Measurements from ENCODE around the gene CDH4.

Gene CDH4

DNA sequence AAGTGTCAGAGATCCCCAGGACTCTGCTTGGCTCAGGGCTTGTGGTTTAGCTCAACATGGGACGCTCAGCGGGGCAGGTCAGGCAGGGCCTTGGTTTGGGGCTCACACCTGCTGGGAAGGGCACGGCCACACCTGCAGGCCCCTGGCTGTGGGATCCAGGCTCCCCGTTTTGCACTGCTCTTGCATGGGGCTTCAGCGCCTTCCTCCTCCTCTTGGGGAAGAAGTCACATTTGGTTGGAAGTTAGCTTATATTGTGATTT lies 378.3 kb downstream of the CDH4 start:
- H3K27me3 ChIP-seq (ENCODE audit: insufficient read depth, low read length, poor library complexity): peaks cover 19% of the 10 kb centered on the region
- no peaks in the 10 kb centered on the region for H3K36me3 ChIP-seq (ENCODE audit: insufficient read depth, low read length)
- H3K4me2 ChIP-seq (ENCODE audit: insufficient read depth, low read length): no peak overlapping the region
- no peak overlapping the region for H3K9ac ChIP-seq (ENCODE audit: low read depth, low read length)
- H3K27ac ChIP-seq (ENCODE audit: low read length): no peak overlapping the region
- ATAC-seq (ENCODE audit: insufficient read depth, low read depth): no peak
- H4K20me1 ChIP-seq (ENCODE audit: insufficient read depth, low read length): peaks cover 12% of the 10 kb centered on the region
- H3K79me2 ChIP-seq (ENCODE audit: insufficient read depth, low read length): no peaks in the 10 kb centered on the region
- no peak for DNase-seq
- H3K9me3 ChIP-seq (ENCODE audit: insufficient read depth, low read length, severe bottlenecking): no peaks in the 10 kb centered on the region
- no peaks in the 10 kb centered on the region for H3K4me1 ChIP-seq (ENCODE audit: insufficient read depth, low read length)
- TF ChIP-seq, protein P1, sequence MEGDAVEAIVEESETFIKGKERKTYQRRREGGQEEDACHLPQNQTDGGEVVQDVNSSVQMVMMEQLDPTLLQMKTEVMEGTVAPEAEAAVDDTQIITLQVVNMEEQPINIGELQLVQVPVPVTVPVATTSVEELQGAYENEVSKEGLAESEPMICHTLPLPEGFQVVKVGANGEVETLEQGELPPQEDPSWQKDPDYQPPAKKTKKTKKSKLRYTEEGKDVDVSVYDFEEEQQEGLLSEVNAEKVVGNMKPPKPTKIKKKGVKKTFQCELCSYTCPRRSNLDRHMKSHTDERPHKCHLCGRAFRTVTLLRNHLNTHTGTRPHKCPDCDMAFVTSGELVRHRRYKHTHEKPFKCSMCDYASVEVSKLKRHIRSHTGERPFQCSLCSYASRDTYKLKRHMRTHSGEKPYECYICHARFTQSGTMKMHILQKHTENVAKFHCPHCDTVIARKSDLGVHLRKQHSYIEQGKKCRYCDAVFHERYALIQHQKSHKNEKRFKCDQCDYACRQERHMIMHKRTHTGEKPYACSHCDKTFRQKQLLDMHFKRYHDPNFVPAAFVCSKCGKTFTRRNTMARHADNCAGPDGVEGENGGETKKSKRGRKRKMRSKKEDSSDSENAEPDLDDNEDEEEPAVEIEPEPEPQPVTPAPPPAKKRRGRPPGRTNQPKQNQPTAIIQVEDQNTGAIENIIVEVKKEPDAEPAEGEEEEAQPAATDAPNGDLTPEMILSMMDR (IDR thresholded peaks at IDR 0.05; ENCODE audit: borderline replicate concordance, extremely low read depth, low read length, poor library complexity, severe bottlenecking): no peak
- TF ChIP-seq EZH2 (IDR thresholded peaks at IDR 0.05; ENCODE audit: borderline replicate concordance, low read depth, low read length, severe bottlenecking): no peak
- H2AFZ ChIP-seq (ENCODE audit: low read depth, low read length): no peak overlapping the region
- no peak overlapping the region for H3K4me3 ChIP-seq (ENCODE audit: low read depth in 1 of 2, low read length in 2 of 2)

DNA sequence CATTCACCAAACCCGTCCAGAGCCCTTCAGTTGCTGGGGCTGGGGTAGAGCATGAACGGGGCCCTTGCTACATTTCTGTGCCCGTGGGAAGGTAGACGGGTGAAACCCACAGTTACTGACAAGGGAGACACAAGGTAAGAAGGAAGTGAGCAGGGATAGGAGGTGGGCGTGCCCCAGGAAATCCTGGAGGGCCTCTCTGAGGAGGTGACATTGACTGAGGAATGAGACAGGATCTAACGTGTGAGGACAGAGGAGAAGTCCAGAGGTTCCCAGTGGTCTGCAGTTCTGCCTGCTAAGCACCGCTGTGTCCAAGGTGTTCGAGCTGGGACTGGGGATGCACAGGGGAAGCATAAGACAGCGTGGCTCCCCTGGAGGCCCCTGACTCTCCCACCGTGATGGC lies 378.8 kb downstream of the CDH4 start:
- H3K4me3 ChIP-seq (ENCODE audit: low read depth in 1 of 2, low read length in 2 of 2): no peak overlapping the region
- DNase-seq (no peak), ATAC-seq (ENCODE audit: insufficient read depth, low read depth) (no peak)
- H4K20me1 ChIP-seq (ENCODE audit: insufficient read depth, low read length): peaks cover 9% of the 10 kb centered on the region
- H3K9me3 ChIP-seq (ENCODE audit: insufficient read depth, low read length, severe bottlenecking): no peaks in the 10 kb centered on the region
- no peaks in the 10 kb centered on the region for H3K79me2 ChIP-seq (ENCODE audit: insufficient read depth, low read length)
- no peak overlapping the region for H3K4me2 ChIP-seq (ENCODE audit: insufficient read depth, low read length)
- no peak overlapping the region for H2AFZ ChIP-seq (ENCODE audit: low read depth, low read length)
- TF ChIP-seq, protein P1 (IDR thresholded peaks at IDR 0.05; ENCODE audit: borderline replicate concordance, extremely low read depth, low read length, poor library complexity, severe bottlenecking): no peak
- TF ChIP-seq EZH2 (IDR thresholded peaks at IDR 0.05; ENCODE audit: borderline replicate concordance, low read depth, low read length, severe bottlenecking): no peak
- no peak overlapping the region for H3K27ac ChIP-seq (ENCODE audit: low read length)
- H3K27me3 ChIP-seq (ENCODE audit: insufficient read depth, low read length, poor library complexity): peaks cover 14% of the 10 kb centered on the region
- H3K36me3 ChIP-seq (ENCODE audit: insufficient read depth, low read length): no peaks in the 10 kb centered on the region
- H3K4me1 ChIP-seq (ENCODE audit: insufficient read depth, low read length): no peaks in the 10 kb centered on the region
- H3K9ac ChIP-seq (ENCODE audit: low read depth, low read length): no peak overlapping the region

DNA sequence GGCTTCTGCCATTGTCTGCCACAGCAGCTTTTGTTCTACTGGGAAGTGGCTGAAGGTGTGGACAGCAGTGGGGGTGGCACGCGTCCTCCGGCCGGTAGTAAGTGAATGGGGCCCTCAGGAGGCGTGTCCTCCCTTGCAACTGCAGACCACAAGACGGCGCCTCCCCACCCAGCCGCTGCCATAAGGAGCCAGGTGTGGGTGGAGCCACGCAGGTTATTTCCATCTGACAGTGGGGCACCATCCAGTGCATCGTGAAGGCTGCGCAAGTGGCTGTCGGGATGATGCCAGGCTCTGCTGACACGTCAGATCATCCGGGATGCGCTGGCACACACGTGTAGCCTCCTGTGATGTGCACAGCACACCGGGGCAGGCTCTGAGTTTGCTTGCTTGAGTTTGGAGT lies 379.7 kb downstream of the CDH4 start:
- H3K27me3 ChIP-seq (ENCODE audit: insufficient read depth, low read length, poor library complexity): peaks cover 8% of the 10 kb centered on the region
- H3K4me1 ChIP-seq (ENCODE audit: insufficient read depth, low read length): no peaks in the 10 kb centered on the region
- H4K20me1 ChIP-seq (ENCODE audit: insufficient read depth, low read length): peaks cover 9% of the 10 kb centered on the region
- H3K79me2 ChIP-seq (ENCODE audit: insufficient read depth, low read length): no peaks in the 10 kb centered on the region
- no peak overlapping the region for H3K9ac ChIP-seq (ENCODE audit: low read depth, low read length)
- no peak overlapping the region for H3K4me3 ChIP-seq (ENCODE audit: low read depth in 1 of 2, low read length in 2 of 2)
- no peak overlapping the region for H3K27ac ChIP-seq (ENCODE audit: low read length)
- TF ChIP-seq, protein P1 (IDR thresholded peaks at IDR 0.05; ENCODE audit: borderline replicate concordance, extremely low read depth, low read length, poor library complexity, severe bottlenecking): no peak
- no peak for TF ChIP-seq EZH2 (IDR thresholded peaks at IDR 0.05; ENCODE audit: borderline replicate concordance, low read depth, low read length, severe bottlenecking)
- ATAC-seq (ENCODE audit: insufficient read depth, low read depth) (no peak), DNase-seq (no peak)
- H3K4me2 ChIP-seq (ENCODE audit: insufficient read depth, low read length): no peak overlapping the region
- no peaks in the 10 kb centered on the region for H3K36me3 ChIP-seq (ENCODE audit: insufficient read depth, low read length)
- H2AFZ ChIP-seq (ENCODE audit: low read depth, low read length): no peak overlapping the region
- no peaks in the 10 kb centered on the region for H3K9me3 ChIP-seq (ENCODE audit: insufficient read depth, low read length, severe bottlenecking)

DNA sequence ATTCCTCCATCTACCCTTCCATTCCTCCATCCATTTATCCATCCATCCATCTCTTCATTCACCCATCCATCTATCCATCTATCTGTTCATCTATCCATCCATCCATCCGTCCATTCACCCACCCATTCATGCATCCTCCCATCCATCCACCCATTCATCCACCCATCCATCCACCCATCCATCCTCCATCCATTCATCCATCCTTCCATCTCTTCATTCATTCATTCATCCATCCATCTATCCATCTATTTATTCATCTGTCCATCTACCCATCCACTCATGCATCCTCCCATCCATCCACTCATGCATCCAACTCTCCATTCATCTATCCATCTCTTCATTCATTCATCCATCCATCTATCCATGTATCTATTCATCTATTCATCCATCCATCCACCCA lies 380.9 kb downstream of the CDH4 start:
- DNase-seq: no peak
- no peak for ATAC-seq (ENCODE audit: insufficient read depth, low read depth)
- Histone ChIP-seq H2AFZ (ENCODE audit: low read depth, low read length) (no peak overlapping the region), H3K79me2 (ENCODE audit: insufficient read depth, low read length) (no peaks in the 10 kb centered on the region), H3K27ac (ENCODE audit: low read length) (no peak overlapping the region), H3K4me3 (ENCODE audit: low read depth in 1 of 2, low read length in 2 of 2) (no peak overlapping the region), H3K4me2 (ENCODE audit: insufficient read depth, low read length) (no peak overlapping the region), H3K9me3 (ENCODE audit: insufficient read depth, low read length, severe bottlenecking) (no peaks in the 10 kb centered on the region), H3K36me3 (ENCODE audit: insufficient read depth, low read length) (no peaks in the 10 kb centered on the region), H4K20me1 (ENCODE audit: insufficient read depth, low read length) (peaks cover 10% of the 10 kb centered on the region), H3K27me3 (ENCODE audit: insufficient read depth, low read length, poor library complexity) (peaks cover 7% of the 10 kb centered on the region), H3K9ac (ENCODE audit: low read depth, low read length) (no peak overlapping the region), H3K4me1 (ENCODE audit: insufficient read depth, low read length) (no peaks in the 10 kb centered on the region)
- no peak for TF ChIP-seq EZH2 (IDR thresholded peaks at IDR 0.05; ENCODE audit: borderline replicate concordance, low read depth, low read length, severe bottlenecking)
- TF ChIP-seq, protein P1 (IDR thresholded peaks at IDR 0.05; ENCODE audit: borderline replicate concordance, extremely low read depth, low read length, poor library complexity, severe bottlenecking): no peak
